Measurements from ENCODE around the gene ZNF225.
"Not testable (repeated sequence)": the region's sequence is repeated elsewhere in the genome, so short reads cannot be mapped to it uniquely, and the experiment has no call there.

The ZNF225 gene

DNA sequence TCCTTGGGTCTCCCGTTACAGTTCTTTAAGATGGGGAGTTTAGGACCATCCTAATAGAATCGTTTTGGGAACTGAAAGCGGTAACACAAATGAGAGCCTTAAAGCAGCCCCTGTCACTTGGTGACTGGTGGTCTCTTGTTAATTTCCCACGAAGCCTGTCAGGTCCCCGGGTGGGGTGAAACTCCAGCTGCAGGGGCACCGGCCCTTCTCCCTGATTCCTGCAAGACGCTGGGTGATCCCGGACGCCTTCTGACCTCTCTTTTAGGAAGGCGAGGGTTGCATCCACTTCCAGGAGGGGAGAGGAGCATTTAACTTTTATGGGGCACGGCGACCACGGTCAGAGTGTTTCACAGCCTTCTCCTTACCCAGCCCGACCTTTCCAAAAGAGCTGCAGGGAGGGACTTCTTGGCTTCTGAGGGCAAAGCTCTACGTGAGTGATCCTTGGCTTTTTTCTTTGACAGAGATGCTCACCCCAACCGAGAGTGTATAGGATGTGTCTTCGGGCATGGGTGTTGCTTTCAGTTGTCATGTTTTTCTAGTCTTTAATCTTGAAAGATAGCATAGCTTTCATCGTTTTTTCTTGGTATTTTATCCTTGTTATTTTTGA is 688 bp downstream of the ZNF225 start:
- TF ChIP-seq JUND (IDR thresholded peaks at IDR 0.05; ENCODE audit: low read depth) = no peak
- in situ Hi-C loops (cut with HindIII; ENCODE audit: low pct_unique_long_range_greater_than_20kb, low sequenced_read_pairs) = no loop called here
- DNase-seq (ENCODE audit: low read depth in 1 of 2, low spot score in 1 of 2) = no peak

- in situ Hi-C loops (cut with HindIII; ENCODE audit: low pct_unique_long_range_greater_than_20kb, low sequenced_read_pairs); DNase-seq (ENCODE audit: low read depth in 1 of 2, low spot score in 1 of 2): not testable (repeated sequence)
Measured at GRCh38 chr19:44121162-44121561, 8.0 kb downstream of the ZNF225 start.

- no peak for DNase-seq (ENCODE audit: low read depth in 1 of 2, low spot score in 1 of 2)
- in situ Hi-C loops (cut with HindIII; ENCODE audit: low pct_unique_long_range_greater_than_20kb, low sequenced_read_pairs) = no loop called here
- TF ChIP-seq JUND (IDR thresholded peaks at IDR 0.05; ENCODE audit: low read depth) = no peak
Measured at GRCh38 chr19:44131955-44132354, 18.8 kb downstream of the ZNF225 start.

DNA sequence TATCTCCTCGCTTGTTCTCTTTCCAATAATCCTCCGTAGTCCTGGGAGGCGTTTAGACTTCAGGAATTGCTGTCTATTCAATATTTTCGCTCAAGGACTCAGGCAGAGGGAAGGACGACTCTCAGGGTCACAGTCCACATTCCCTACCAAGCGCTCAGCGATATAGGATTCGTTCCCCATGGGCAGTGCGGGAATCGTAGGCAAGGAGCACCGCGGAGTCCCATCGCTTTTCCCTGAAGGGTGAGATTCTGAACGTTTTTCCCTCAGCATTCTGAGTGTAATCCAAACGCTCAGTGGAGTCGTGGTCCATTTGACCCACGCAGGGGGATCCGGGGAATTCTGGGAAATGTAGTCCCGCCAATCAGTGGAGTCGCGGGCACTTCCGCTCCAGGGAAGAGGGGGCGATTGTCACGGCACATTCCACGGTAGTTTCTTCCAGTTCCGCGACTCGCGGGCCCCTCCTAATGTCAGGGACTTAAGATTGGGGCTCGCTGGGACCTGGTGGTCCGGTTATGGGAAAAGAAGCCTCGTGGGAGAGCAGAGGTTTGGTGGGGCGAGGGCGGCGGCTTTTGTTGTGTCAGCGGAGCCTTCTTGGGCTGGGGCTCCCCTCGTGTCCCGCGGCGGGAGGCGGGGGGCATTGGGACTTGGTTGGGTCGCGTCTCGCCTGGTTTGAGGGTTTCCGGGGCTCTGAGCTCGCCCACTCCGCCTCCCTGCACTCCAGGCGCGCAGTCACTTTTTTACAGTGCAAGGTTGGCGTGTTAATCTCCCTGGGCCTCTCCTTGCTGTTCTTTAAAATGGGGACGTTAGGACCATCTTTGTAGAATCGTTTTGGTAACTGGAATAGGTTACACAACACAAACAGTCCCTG is 28.2 kb downstream of the ZNF225 start, which contains the start of gene ZNF234:
Gene ZNF234 (plus strand): TSS at position 364 of the 868 bp plus-strand sequence. CDS start 3,079 bp downstream, outside the sequence.
- TF ChIP-seq JUND (IDR thresholded peaks at IDR 0.05; ENCODE audit: low read depth) = no peak
- in situ Hi-C loops (cut with HindIII; ENCODE audit: low pct_unique_long_range_greater_than_20kb, low sequenced_read_pairs) = no loop called here
- DNase-seq (ENCODE audit: low read depth in 1 of 2, low spot score in 1 of 2) = peak; percentile 74 to 80

DNA sequence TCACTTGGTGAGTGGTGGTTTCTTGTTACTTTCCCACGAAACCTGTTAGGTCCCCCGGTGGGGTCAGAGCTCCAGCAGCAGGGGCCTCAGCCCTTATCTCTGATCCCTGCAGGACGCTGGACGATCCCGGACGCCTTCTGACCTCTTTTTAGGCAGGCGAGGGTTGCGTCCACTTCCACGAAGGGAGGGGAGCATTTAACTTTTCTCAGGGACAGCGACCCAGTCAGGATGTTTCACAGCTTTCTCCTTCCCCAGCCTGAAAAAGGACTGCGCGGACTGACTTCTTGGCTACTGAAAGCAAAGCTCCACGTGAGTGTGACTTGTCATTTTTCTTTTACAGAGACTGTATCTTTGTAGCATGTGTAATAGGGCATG is 28.8 kb downstream of the ZNF225 start:
- in situ Hi-C loops (cut with HindIII; ENCODE audit: low pct_unique_long_range_greater_than_20kb, low sequenced_read_pairs) = no loop called here
- no peak for TF ChIP-seq JUND (IDR thresholded peaks at IDR 0.05; ENCODE audit: low read depth)
- DNase-seq (ENCODE audit: low read depth in 1 of 2, low spot score in 1 of 2) = peak in 1 of 2 experiments; percentile 16

GRCh38 chr19:44149776-44150175 is 36.6 kb downstream of the ZNF225 start:
- no peak for TF ChIP-seq JUND (IDR thresholded peaks at IDR 0.05; ENCODE audit: low read depth)
- no peak for DNase-seq (ENCODE audit: low read depth in 1 of 2, low spot score in 1 of 2)
- in situ Hi-C loops (cut with HindIII; ENCODE audit: low pct_unique_long_range_greater_than_20kb, low sequenced_read_pairs) = no loop called here

DNA sequence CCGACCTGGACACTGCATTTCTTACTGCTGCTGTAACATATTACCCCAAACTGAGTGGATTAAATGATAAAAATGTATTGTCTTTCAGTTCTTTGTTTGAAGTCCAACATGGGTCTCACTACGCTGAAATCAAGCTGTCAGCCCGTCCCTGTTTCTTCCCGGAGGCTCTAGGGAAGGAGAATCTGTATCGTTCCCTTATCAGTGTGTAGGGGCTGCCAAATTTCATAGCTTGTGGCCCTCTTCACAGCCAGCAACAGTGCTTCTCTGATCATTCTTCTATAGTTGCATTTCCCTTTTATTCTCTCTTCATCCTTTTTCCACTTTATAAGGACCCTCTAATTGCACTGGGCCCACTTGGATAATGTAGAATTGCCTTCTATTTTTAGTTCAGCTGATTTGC is 38.3 kb downstream of the ZNF225 start:
- no peak for DNase-seq (ENCODE audit: low read depth in 1 of 2, low spot score in 1 of 2)
- no peak for TF ChIP-seq JUND (IDR thresholded peaks at IDR 0.05; ENCODE audit: low read depth)
- in situ Hi-C loops (cut with HindIII; ENCODE audit: low pct_unique_long_range_greater_than_20kb, low sequenced_read_pairs) = no loop called here

DNA sequence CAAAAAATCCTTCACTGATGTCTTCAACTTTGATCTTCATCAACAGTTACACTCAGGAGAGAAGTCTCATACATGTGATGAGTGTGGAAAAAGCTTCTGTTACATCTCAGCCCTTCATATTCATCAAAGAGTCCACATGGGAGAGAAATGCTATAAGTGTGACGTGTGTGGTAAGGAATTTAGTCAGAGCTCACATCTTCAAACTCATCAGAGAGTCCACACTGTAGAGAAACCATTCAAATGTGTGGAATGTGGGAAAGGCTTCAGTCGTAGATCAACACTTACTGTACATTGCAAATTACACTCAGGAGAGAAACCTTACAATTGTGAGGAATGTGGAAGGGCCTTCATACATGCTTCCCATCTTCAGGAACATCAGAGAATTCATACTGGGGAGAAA is 43.3 kb downstream of the ZNF225 start:
- in situ Hi-C loops (cut with HindIII; ENCODE audit: low pct_unique_long_range_greater_than_20kb, low sequenced_read_pairs) = no loop called here
- no peak for TF ChIP-seq JUND (IDR thresholded peaks at IDR 0.05; ENCODE audit: low read depth)
- DNase-seq (ENCODE audit: low read depth in 1 of 2, low spot score in 1 of 2) = no peak

DNA sequence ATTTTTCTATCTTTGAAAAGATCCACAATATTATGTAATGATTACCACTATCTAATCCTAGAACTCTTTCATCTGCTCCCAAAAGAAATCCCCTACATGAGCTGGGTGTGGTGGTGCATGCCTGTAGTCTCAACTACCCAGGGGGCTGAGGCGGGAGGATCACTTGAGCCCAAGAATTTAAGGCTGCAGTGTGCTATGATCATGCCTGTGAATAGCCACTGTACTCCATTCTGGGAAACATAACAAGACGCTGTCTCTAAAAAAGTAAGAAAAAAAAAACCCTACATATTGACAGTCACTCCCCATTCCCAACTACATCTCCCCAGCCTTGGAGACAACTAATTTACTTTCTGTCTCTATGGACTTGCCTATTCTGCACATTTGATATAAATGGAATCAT is 50.6 kb downstream of the ZNF225 start:
- no peak for DNase-seq (ENCODE audit: low read depth in 1 of 2, low spot score in 1 of 2)
- no peak for TF ChIP-seq JUND (IDR thresholded peaks at IDR 0.05; ENCODE audit: low read depth)
- in situ Hi-C loops (cut with HindIII; ENCODE audit: low pct_unique_long_range_greater_than_20kb, low sequenced_read_pairs) = no loop called here

GRCh38 chr19:44164327-44164672 is 51.1 kb downstream of the ZNF225 start:
- no peak for DNase-seq (ENCODE audit: low read depth in 1 of 2, low spot score in 1 of 2)
- TF ChIP-seq JUND (IDR thresholded peaks at IDR 0.05; ENCODE audit: low read depth) = no peak
- in situ Hi-C loops (cut with HindIII; ENCODE audit: low pct_unique_long_range_greater_than_20kb, low sequenced_read_pairs) = no loop called here

DNA sequence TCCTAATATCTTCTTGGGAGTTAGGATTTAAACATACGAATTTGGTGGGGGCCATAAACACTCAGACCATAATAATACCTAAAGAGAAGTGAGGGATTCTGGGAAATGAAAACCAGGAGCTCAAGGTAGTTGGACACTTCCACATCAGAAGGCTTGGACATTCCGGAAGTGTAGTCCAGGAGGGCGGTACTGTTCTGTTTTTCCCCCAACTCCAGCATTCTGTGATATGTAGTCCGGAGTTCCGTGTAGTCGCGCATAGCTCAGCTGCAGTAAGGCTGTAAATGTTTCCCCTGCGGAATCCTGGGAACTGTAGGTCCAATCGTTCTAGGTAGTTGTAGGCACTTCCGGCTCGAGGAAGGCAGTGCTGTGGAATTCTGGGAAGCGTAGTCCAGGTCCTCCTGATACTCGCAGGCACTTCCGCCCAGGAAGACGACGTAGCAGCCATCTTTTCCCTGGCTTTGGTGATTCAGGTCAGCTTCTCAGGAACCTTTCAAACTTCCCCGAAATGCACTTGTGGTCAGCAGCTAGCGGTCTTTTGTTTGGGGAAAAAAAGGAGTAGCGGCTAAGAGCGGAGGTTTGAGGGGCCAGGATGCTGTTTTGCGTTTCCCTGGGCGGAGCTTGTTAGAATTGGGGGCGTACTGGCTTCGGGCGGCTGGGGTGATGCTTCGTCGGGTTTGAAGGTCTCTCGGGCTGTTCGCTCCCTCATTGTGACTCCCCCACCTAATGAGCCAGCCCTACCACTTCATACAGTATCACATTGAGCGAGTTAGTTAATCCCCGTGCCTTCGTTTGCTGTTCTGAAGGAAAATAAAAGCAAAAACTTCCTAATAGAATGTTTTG is 51.7 kb downstream of the ZNF225 start, which contains the start of gene ZNF226:
Gene ZNF226 (plus strand): TSS at position 428 of the 840 bp plus-strand sequence. CDS start 4,981 bp downstream, outside the sequence.
- DNase-seq (ENCODE audit: low read depth in 1 of 2, low spot score in 1 of 2) = peak; percentile 61 to 97
- no peak for TF ChIP-seq JUND (IDR thresholded peaks at IDR 0.05; ENCODE audit: low read depth)
- in situ Hi-C loops (cut with HindIII; ENCODE audit: low pct_unique_long_range_greater_than_20kb, low sequenced_read_pairs) = no loop called here

DNA sequence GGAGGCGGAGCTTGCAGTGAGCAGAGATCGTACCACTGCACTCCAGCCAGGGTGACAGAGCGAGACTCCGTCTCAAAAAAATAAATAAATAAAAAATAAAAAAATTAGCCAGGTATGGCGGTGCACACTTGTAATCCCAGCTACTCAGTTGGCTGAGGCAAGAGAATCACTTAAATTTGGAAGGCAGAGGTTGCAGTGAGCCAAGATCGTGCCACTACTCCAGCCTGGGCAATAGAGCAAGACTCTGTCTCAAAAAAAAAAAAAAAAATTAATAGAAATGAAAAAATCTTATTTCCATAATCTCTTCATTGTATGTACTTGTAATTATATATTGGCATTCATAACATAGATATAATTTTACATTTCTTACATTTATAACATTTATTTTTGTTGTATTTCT is 57.5 kb downstream of the ZNF225 start:
- DNase-seq (ENCODE audit: low read depth in 1 of 2, low spot score in 1 of 2); in situ Hi-C loops (cut with HindIII; ENCODE audit: low pct_unique_long_range_greater_than_20kb, low sequenced_read_pairs): not testable (repeated sequence)

DNA sequence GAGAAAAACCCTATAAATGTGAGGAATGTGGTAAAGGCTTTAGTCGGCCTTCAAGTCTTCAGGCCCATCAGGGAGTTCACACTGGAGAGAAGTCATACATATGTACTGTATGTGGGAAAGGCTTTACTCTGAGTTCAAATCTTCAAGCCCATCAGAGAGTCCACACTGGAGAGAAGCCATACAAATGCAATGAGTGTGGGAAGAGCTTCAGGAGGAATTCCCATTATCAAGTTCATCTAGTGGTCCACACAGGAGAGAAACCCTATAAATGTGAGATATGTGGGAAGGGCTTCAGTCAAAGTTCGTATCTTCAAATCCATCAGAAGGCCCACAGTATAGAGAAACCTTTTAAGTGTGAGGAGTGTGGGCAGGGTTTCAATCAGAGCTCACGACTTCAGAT is 63.4 kb downstream of the ZNF225 start:
- in situ Hi-C loops (cut with HindIII; ENCODE audit: low pct_unique_long_range_greater_than_20kb, low sequenced_read_pairs) = no loop called here
- TF ChIP-seq JUND (IDR thresholded peaks at IDR 0.05; ENCODE audit: low read depth) = no peak
- DNase-seq (ENCODE audit: low read depth in 1 of 2, low spot score in 1 of 2) = no peak

Data from T47D (cell line).